Adrenal gland (tissue), 12 donors: Measurements from ENCODE around the gene FAM219A. TPM values are rescaled to one million over a fixed set of nuclear protein-coding genes. Genes with fewer than 3 reads are reported as not detected.
A peak's percentile ranks its signal among the peaks of the same experiment; 100 is the strongest.
"Not testable (repeated sequence)": the region's sequence is repeated elsewhere in the genome, so short reads cannot be mapped to it uniquely, and the experiment has no call there.

Experiments
- DNase-seq, 7 donors: peaks; one replicate each; pipeline ENCODE4 v3.0.0-alpha.2; 2019 to 2020
- H3K27ac ChIP-seq, 5 donors: fragments of 200-600 bp; sonication (generic) in 4 of 5; 1 replicate in 3 of 5; 2 replicates in 2 of 5; pipeline versions ENCODE4 v1.5.1 to v1.8.0; 2016 to 2020; ENCODE audit warnings: mild to moderate bottlenecking in 1 of 5
- H3K27me3 ChIP-seq: fragments of 200-600 bp; 2 replicates; pipeline ENCODE4 v1.8.0; 2021
- H3K36me3 ChIP-seq, 2 donors: fragments of 200-600 bp; replicated peaks in 1 of 2; 1 replicate in 1 of 2; 2 replicates in 1 of 2; pipeline versions ENCODE4 v1.5.1 to v1.8.0; 2018 to 2022
- H3K4me1 ChIP-seq, 2 donors: fragments of 200-600 bp; replicated peaks in 1 of 2; 1 replicate in 1 of 2; 2 replicates in 1 of 2; pipeline versions ENCODE4 v1.5.1 to v1.8.0; 2018 to 2021
- H3K4me3 ChIP-seq, 4 donors: fragments of 200-600 bp; sonication (generic) in 3 of 4; one replicate each; pipeline ENCODE4 v1.5.1; 2016 to 2018
- H3K9me3 ChIP-seq, 3 donors: fragments of 200-600 bp; sonication (generic) in 1 of 3; replicated peaks in 1 of 3; 1 replicate in 2 of 3; 2 replicates in 1 of 3; pipeline versions ENCODE4 v1.5.1 to v1.8.0; 2016 to 2021
- CTCF ChIP-seq, 6 experiments: fragments of 450-650 bp in 4 of 6; fragments of 200-600 bp in 2 of 6; sonication (generic) in 1 of 6; IDR thresholded peaks; 1 replicate in 5 of 6; 2 replicates in 1 of 6; pipeline versions ENCODE4 v1.5.1 to v1.8.0; 2016 to 2021; ENCODE audit warnings: antibody characterized with exemption in 6 of 6, mild to moderate bottlenecking in 2 of 6, moderate library complexity in 1 of 6
- POLR2A ChIP-seq, 2 donors: fragments of 450-650 bp; IDR thresholded peaks; one replicate each; pipeline ENCODE4 v1.6.1; 2017; ENCODE audit warnings: antibody characterized with exemption in 2 of 2, mild to moderate bottlenecking in 2 of 2, moderate library complexity in 1 of 2
- WGBS, 4 donors: extraction: QIAGEN DNeasy Blood & Tissue Kit in 2 of 4; methylation state at CpG; one replicate each; pipeline versions ENCODE4 v1.1.5 to v1.1.7; 2013 to 2017; 5-methylcytosine and 5-hydroxymethylcytosine counted together
- intact Hi-C, 2 donors: fragments of 100-400 bp; cut with DNase I; formaldehyde crosslinking; loops; one replicate each; pipeline versions ENCODE4 v1.14.1 to v1.15.0; 2022 to 2023
- polyA plus RNA-seq, 3 donors: library from polyadenylated mRNA; stranded (reverse); fragments of 200-250 nt in 2 of 3; fragments of 350-450 nt in 1 of 3; fragmentation: Illumina TruSeq in 1 of 3; extraction: RNeasy Lipid Tissue Mini Kit (QIAGEN cat#74804) in 1 of 3; gene quantifications; one replicate each; pipeline ENCODE4 v1.2.3, GENCODE V29; 2013 to 2014
- total RNA-seq, 9 donors: library from RNA; depleted of rRNA in 4 of 9; stranded (reverse); fragments of >200 nt in 4 of 9; fragments of 120-200 nt in 1 of 9; fragmentation: NEBNext Ultra II Directional in 1 of 9; extraction: Animal tissue kit (Norgen Biotek cat#: 25700) in 1 of 9; gene quantifications; one replicate each; pipeline versions ENCODE4 v1.1.0 to v1.2.4, GENCODE V29; 2013 to 2023
- donor health status: healthy with polysubstance abuse.
- donor health status: Bipolar disorder and iron deficiency.
- donor health status: DM: yes; HTN: yes; CAD: no.
- donor health status: DM: no; HTN: no; CAD: no.
- donor health status: DM: no; HTN: no; CAD: no.
- donor health status: DM: yes; HTN: yes; CAD: no.

The FAM219A gene
- total and polyA plus RNA-seq, 12 donors, result 7.6 to 26.9 (median 14.9) TPM

- H3K9me3 ChIP-seq, result no peaks in the 10 kb centered on the region
- no peaks in the 10 kb centered on the region for H3K36me3 ChIP-seq
- H3K4me3 ChIP-seq, result no peak overlapping the region
- WGBS, 4 donors, result 68 to 78% (median 71%) methylated on average over 13 of the region's 13 CpGs
- H3K27me3 ChIP-seq, result no peaks in the 10 kb centered on the region
- TF ChIP-seq POLR2A (IDR thresholded peaks at IDR 0.05), result no peak
- TF ChIP-seq CTCF (IDR thresholded peaks at IDR 0.05), result no peak
- DNase-seq, result peak in 1 of 7 donors; percentile 47
- peak overlapping the region in 2 of 5 donors; percentile 8 to 40 for H3K27ac ChIP-seq
- H3K4me1 ChIP-seq, result no peaks in the 10 kb centered on the region
- intact Hi-C loops, result no loop called here
These were observed 94.6 kb downstream of the FAM219A start for GRCh38 chr9:34363619-34364351.

- TF ChIP-seq CTCF (IDR thresholded peaks at IDR 0.05) (no peak), POLR2A (IDR thresholded peaks at IDR 0.05) (no peak)
- WGBS, 4 donors, result 85 to 94% (median 89%) methylated on average over 4 of the region's 4 CpGs
- Histone ChIP-seq H3K4me3 (no peak overlapping the region), H3K36me3 (no peaks in the 10 kb centered on the region), H3K27ac (peak overlapping the region in 2 of 5 donors; percentile 8 to 40), H3K4me1 (no peaks in the 10 kb centered on the region), H3K27me3 (no peaks in the 10 kb centered on the region), H3K9me3 (no peaks in the 10 kb centered on the region)
- intact Hi-C loops, result no loop called here
- DNase-seq, result peak in 1 of 7 donors; percentile 14
These were observed 95.7 kb downstream of the FAM219A start for GRCh38 chr9:34362614-34363214.

- intact Hi-C loops, H3K4me3 ChIP-seq, H3K27me3 ChIP-seq, H3K9me3 ChIP-seq, H3K36me3 ChIP-seq, H3K4me1 ChIP-seq: not testable (repeated sequence)
- 78 to 94% (median 85%) methylated on average over 1 of the region's 1 CpG for WGBS, 4 donors
- peak in 2 of 7 donors; percentile 2 to 9 for DNase-seq
- peak overlapping the region in 2 of 5 donors; percentile 61 to 76 for H3K27ac ChIP-seq
These were observed 105.4 kb downstream of the FAM219A start for GRCh38 chr9:34352957-34353356.

- intact Hi-C loops, H3K27me3 ChIP-seq, H3K36me3 ChIP-seq, H3K9me3 ChIP-seq, H3K4me3 ChIP-seq, H3K4me1 ChIP-seq: not testable (repeated sequence)
- peak overlapping the region in 4 of 5 donors; percentile 13 to 76 (median 46) for H3K27ac ChIP-seq
- 55 to 70% (median 65%) methylated on average over 7 of the region's 7 CpGs for WGBS, 4 donors
- peak in 4 of 7 donors; percentile 31 to 52 (median 45) for DNase-seq
These were observed 106.2 kb downstream of the FAM219A start for GRCh38 chr9:34352122-34352652.

- DNase-seq, result peak in 1 of 7 donors; percentile 37
- 97 to 99% (median 98%) methylated on average over 3 of the region's 3 CpGs for WGBS, 4 donors
- no peak overlapping the region for H3K27ac ChIP-seq
- no peak overlapping the region for H3K4me3 ChIP-seq
- H3K9me3 ChIP-seq, result no peaks in the 10 kb centered on the region
- intact Hi-C loops, result no loop called here
- no peaks in the 10 kb centered on the region for H3K36me3 ChIP-seq
- no peaks in the 10 kb centered on the region for H3K27me3 ChIP-seq
- peaks cover 3 to 5% of the 10 kb centered on the region in 2 donors for H3K4me1 ChIP-seq
- TF ChIP-seq POLR2A (IDR thresholded peaks at IDR 0.05), result no peak
- TF ChIP-seq CTCF (IDR thresholded peaks at IDR 0.05), result no peak
These were observed 109.0 kb downstream of the FAM219A start for GRCh38 chr9:34349324-34349723.
